Astrocyte of the spinal cord (primary cell): ENCODE results near the gene RBM44.
A peak's percentile ranks its signal among the peaks of the same experiment; 100 is the strongest.
"Not testable (repeated sequence)": the region's sequence is repeated elsewhere in the genome, so short reads cannot be mapped to it uniquely, and the experiment has no call there.

Experiments used
- DNase-seq: peaks from one replicate; pipeline ENCODE4 v3.0.0; 2011; ENCODE audit warnings: low read depth, low spot score
- H3K4me3 ChIP-seq: 2 replicates; pipeline ENCODE4 v1.5.1; 2011; ENCODE audit warnings: low read depth, mild to moderate bottlenecking, low read length, moderate library complexity
- CTCF ChIP-seq: IDR thresholded peaks from 2 replicates; pipeline ENCODE4 v1.5.1; 2012; ENCODE audit warnings: low read depth, mild to moderate bottlenecking, low read length, inconsistent platforms
- in situ Hi-C: cut with HindIII; loops from 2 replicates; pipeline ENCODE4 v1.10.0; 2017; ENCODE audit warnings: low sequenced_read_pairs

RBM44 gene

GRCh38 chr2:237782181-237782580, 16.4 kb upstream of the RBM44 start:
- no peak overlapping the region for H3K4me3 ChIP-seq
- TF ChIP-seq CTCF, result no peak
- no peak for DNase-seq
- in situ Hi-C loops, result no loop called here

DNA sequence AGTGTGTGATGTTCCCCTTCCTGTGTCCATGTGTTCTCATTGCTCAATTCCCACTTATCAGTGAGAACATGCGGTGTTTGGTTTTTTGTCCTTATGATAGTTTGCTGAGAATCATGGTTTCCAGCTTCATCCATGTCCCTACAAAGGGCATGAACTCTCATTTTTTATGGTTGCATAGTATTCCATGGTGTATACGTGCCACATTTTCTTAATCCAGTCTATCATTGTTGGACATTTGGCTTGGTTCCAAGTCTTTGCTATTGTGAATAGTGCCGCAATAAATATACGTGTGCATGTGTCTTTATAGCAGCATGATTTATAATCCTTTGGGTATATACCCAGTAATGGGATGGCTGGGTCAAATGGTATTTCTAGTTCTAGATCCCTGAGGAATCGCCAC, 14.9 kb upstream of the RBM44 start:
- DNase-seq, in situ Hi-C loops, H3K4me3 ChIP-seq: not testable (repeated sequence)

DNA sequence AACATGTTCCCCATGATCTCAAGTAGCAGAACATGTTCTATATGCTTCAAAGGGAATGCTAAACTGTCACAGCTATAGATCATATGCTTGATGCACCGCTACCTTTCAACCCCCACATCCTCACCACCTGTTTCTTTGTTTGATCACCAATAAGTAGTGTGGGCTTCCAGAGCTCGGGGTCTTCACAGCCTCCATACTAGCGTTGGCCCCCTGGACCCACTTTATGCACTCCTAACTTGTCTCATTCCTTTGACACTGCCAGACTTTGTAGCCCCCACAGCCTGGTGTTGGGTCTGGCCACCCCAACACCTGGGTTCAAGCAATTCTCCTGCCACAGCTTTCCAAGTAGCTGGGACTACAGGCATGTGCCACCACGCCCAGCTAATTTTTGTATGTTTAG, 11.6 kb upstream of the RBM44 start:
- in situ Hi-C loops, result no loop called here
- no peak for DNase-seq
- no peak overlapping the region for H3K4me3 ChIP-seq
- TF ChIP-seq CTCF, result no peak

GRCh38 chr2:237790353-237790752, 8.2 kb upstream of the RBM44 start:
- DNase-seq, result peak; percentile 49
- no peak for TF ChIP-seq CTCF
- no peak overlapping the region for H3K4me3 ChIP-seq
- in situ Hi-C loops, result no loop called here

GRCh38 chr2:237791977-237792727, 6.4 kb upstream of the RBM44 start:
- no peak overlapping the region for H3K4me3 ChIP-seq
- DNase-seq, result no peak
- in situ Hi-C loops, result no loop called here

GRCh38 chr2:237797253-237797652, 1.3 kb upstream of the RBM44 start:
- in situ Hi-C loops, result no loop called here
- DNase-seq, result no peak
- no peak for TF ChIP-seq CTCF
- H3K4me3 ChIP-seq, result no peak overlapping the region

More at GRCh38 chr2:237791977-237792727, 6.4 kb upstream of the RBM44 start:
- TF ChIP-seq CTCF, result peak; percentile 42

GRCh38 chr2:237799060-237799428, 465 bp downstream of the RBM44 start:
- DNase-seq, result no peak
- in situ Hi-C loops, result no loop called here
- no peak for TF ChIP-seq CTCF
- no peak overlapping the region for H3K4me3 ChIP-seq
